Measurements from ENCODE around the gene ERFE.

- TF ChIP-seq CTCF (IDR thresholded peaks at IDR 0.05) (no peak), POLR2A (IDR thresholded peaks at IDR 0.05; ENCODE audit: low read depth) (no peak), EP300 (IDR thresholded peaks at IDR 0.05) (no peak)
Measured at GRCh38 chr2:238123991-238124470, 34.7 kb upstream of the ERFE start.

Measured in esophagus muscularis mucosa (tissue), 4 donors.